22Rv1 (cell line): ENCODE results near the gene MTG2.
"Not testable (repeated sequence)": the region's sequence is repeated elsewhere in the genome, so short reads cannot be mapped to it uniquely, and the experiment has no call there.

Source experiments
- H3K27ac ChIP-seq: fragments of 450-650 bp; 2 replicates; pipeline ENCODE4 v1.5.1; 2017
- CTCF ChIP-seq: fragments of 450-650 bp; IDR thresholded peaks from 2 replicates; pipeline ENCODE4 v1.5.1; 2017; ENCODE audit warnings: mild to moderate bottlenecking
- ZFX ChIP-seq: fragments of 450-650 bp; IDR thresholded peaks from 2 replicates; pipeline ENCODE4 v1.6.1; 2017; ENCODE audit warnings: antibody characterized with exemption, borderline replicate concordance

The MTG2 gene

DNA sequence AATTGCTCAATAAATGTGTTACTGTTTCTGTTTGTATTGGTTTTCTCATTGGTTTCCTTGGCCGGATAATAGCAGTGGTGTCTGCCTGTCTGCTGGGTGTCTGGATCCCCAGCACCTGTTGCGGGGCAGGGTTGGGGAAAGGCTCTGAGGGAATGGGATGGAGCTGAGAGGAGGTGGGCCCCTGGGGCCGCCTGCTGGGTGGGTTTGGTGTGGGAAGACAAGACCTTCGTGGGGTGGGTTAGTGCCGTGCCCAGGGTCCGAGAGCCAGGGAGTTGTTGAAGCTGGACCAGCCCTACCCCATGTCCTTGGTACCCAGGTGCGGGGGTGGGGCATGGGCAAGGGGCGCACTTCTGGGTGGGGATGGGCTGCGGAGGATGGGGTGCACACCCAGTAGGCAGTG is 35.3 kb upstream of the MTG2 start:
- TF ChIP-seq ZFX (no peak), CTCF (no peak)
- H3K27ac ChIP-seq: no peak overlapping the region

GRCh38 chr20:62148383-62148782 is 34.4 kb upstream of the MTG2 start:
- not testable (repeated sequence) for H3K27ac ChIP-seq

- no peak for TF ChIP-seq ZFX
- H3K27ac ChIP-seq: no peak overlapping the region
Measured at GRCh38 chr20:62148908-62149314, 33.9 kb upstream of the MTG2 start.

- H3K27ac ChIP-seq: no peak overlapping the region
- no peak for TF ChIP-seq CTCF
- TF ChIP-seq ZFX: no peak
Measured at GRCh38 chr20:62149532-62150309, 33.1 kb upstream of the MTG2 start.

- no peak overlapping the region for H3K27ac ChIP-seq
- TF ChIP-seq ZFX (no peak), CTCF (no peak)
Measured at GRCh38 chr20:62150310-62150575, 32.6 kb upstream of the MTG2 start.

GRCh38 chr20:62151225-62151624 is 31.6 kb upstream of the MTG2 start:
- TF ChIP-seq ZFX (no peak), CTCF (no peak)

GRCh38 chr20:62151835-62152364 is 30.9 kb upstream of the MTG2 start:
- TF ChIP-seq CTCF (no peak), ZFX (no peak)

More at GRCh38 chr20:62151225-62151624, 31.6 kb upstream of the MTG2 start:
- no peak overlapping the region for H3K27ac ChIP-seq

DNA sequence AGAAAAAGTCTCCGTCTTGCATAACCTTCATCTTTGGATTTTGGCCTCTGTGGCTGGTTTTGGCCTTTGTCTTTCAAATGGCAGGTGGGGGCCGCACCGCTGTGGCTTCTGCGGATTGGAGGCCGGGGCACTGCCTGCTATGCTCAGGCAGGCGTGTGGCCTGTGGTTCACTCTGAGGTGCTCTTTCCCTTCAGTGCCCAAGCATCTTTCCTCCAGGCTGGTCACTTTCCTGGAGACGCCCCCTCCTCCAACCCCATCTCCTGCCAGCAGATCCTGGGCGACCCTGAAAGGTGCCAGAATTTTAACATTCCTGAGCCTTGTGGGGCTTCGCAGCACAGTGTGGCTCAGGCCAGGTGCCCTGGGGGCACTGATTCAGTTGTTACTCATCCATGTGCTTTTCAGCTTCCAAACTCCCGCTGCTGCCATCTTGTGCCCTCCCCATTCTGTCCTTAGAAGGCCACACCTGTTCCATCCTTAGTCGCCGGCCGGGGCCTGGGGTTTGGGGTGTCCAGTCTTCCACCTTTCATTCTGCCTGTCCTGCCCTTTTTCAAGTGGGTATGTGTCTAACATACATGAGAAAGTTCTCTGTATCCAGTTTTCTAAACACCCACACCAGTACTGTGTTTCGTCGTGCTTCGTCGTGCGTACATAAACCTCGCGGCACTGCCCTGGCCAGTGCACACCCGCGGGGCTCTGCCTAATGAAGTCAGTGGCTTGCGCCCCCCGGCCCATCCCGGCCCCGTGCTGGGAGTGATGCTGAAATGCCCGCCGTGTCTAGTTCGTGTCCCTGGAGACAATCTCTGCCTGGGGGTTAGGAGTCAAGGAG is 27.2 kb upstream of the MTG2 start:
- no peak overlapping the region for H3K27ac ChIP-seq
- no peak for TF ChIP-seq ZFX
- TF ChIP-seq CTCF: no peak

More at GRCh38 chr20:62151835-62152364, 30.9 kb upstream of the MTG2 start:
- H3K27ac ChIP-seq: no peak overlapping the region
